IPS DF 4.7 (cell line): Measurements from ENCODE around the gene MC3R.

Source experiments
- DNase-seq: peaks from one replicate; pipeline ENCODE4 v3.0.0-alpha.2; 2013; ENCODE audit warnings: low spot score; ENCODE audit errors: extremely low read depth

Gene MC3R

DNA sequence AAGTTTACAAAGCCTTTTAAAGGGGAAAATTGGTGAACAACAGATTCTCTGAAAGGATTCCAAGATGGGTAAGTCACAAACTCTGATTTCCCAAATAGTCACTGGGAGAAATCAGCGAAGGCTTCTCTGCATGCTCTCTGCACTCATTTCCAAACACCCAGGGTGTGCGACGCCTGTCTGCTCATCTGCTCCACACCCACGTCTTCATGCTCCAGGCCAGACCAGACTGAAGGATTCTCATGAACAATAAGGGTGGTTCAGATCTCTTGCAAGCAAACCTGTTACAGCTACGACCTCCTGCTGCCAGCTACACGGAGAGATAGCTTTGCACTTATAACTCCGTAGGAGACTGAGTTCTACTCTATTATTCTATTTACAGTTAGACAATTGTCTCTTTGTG, 1.4 kb downstream of the MC3R start:
- DNase-seq = no peak

GRCh38 chr20:56257604-56258003, 9.1 kb downstream of the MC3R start:
- DNase-seq = no peak

GRCh38 chr20:56259948-56260347, 11.4 kb downstream of the MC3R start:
- no peak for DNase-seq

DNA sequence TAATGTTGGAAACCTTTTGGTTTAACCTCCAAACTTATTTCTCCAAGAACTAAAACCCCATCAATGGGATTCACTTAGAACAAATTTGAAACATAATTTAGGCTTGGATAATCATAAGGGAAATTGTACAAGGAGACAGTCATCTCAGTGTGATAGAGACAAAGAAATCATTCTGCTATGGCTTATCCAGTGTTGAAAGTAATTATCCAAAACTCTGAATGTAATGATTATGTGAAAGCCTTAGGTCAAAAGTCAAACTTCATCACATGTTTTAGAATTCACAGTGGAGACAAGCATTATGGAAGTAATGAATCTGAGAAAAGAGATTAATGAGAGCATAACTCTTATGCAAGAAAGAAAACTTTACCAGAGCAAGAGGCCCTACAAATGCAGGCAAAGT, 20.0 kb downstream of the MC3R start:
- DNase-seq = no peak

GRCh38 chr20:56271974-56272373, 23.4 kb downstream of the MC3R start:
- DNase-seq = no peak

- DNase-seq = no peak
These were observed 25.0 kb downstream of the MC3R start for GRCh38 chr20:56273491-56273890.

GRCh38 chr20:56274156-56274555, 25.6 kb downstream of the MC3R start:
- DNase-seq = no peak

DNA sequence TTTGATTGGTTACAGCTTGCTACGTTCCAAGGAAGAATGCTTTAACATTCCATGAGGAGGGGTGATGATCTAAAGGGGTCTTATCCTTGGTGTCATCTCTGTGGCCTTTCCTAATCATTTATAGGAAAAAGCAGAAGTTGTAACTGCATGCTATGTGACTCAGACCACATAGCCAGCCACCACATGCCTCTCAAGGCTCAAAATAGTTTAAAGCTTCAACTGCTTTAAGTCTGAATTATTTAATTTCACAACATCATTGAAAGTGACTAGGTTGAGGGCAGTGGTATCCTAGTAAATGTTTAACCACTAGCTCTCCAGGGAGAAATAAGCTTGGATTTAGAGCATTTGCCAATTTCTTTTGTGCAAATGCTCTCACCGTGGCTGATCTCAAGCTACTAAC, 29.7 kb downstream of the MC3R start:
- no peak for DNase-seq

GRCh38 chr20:56285496-56285895, 37.0 kb downstream of the MC3R start:
- no peak for DNase-seq

- DNase-seq = no peak
These were observed 41.1 kb downstream of the MC3R start for GRCh38 chr20:56289652-56290051.

- DNase-seq = no peak
These were observed 50.8 kb downstream of the MC3R start for GRCh38 chr20:56299362-56299761.
